Activated CD8-positive, alpha-beta memory T cell treated with anti-CD3 and anti-CD28 coated beads for 36 hours (primary cell): Measurements from ENCODE around the gene ZNF197. TPM values are rescaled to one million over a fixed set of nuclear protein-coding genes. Genes with fewer than 3 reads are reported as not detected.
"Not testable (repeated sequence)": the region's sequence is repeated elsewhere in the genome, so short reads cannot be mapped to it uniquely, and the experiment has no call there.

Experiments used
- CTCF ChIA-PET: fragments of 350-600 bp; sonication (Branson Sonifier 250); formaldehyde crosslinking; loops from one replicate; lab custom pipeline; 2021; ENCODE audit warnings: antibody characterized with exemption; lab: Charles Lee
- POLR2A ChIA-PET: fragments of 350-600 bp; sonication (Branson Sonifier 250); formaldehyde crosslinking; loops from one replicate; lab custom pipeline; 2021; ENCODE audit warnings: antibody characterized with exemption; lab: Charles Lee
- total RNA-seq, 2 experiments: library from RNA; stranded (reverse); gene quantifications; one replicate each; pipeline ENCODE4 v1.2.3, GENCODE V29; 2021

The ZNF197 gene
- total RNA-seq, 2 experiments from 2014 or later: 13.0 to 13.1 TPM

- ChIA-PET CTCF (no interaction called here), POLR2A (no interaction called here)
Measured at GRCh38 chr3:44659015-44659414, 34.2 kb downstream of the ZNF197 start.

GRCh38 chr3:44659434-44659833 is 34.6 kb downstream of the ZNF197 start:
- ChIA-PET CTCF (no interaction called here), POLR2A (no interaction called here)

DNA sequence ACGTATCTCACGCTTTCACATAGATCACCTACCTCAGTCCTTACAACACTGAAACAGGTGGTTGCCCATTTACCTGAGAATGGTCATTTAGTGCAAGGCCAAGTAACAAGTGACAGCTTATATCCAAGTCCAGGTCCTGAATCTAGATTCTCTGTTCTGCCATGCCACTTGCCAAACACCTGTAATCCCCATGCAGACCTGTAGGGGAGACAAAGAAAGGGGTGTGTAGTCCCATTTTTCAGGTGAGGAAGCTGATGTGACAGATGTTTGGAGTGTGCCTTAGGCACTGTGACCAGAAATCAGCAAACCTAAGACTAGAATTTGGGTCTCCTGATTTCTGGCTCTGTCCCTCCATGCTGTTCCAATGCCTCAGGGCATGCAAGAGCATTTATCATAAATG is 36.4 kb downstream of the ZNF197 start:
- POLR2A ChIA-PET: no interaction called here
- CTCF ChIA-PET: no interaction called here

DNA sequence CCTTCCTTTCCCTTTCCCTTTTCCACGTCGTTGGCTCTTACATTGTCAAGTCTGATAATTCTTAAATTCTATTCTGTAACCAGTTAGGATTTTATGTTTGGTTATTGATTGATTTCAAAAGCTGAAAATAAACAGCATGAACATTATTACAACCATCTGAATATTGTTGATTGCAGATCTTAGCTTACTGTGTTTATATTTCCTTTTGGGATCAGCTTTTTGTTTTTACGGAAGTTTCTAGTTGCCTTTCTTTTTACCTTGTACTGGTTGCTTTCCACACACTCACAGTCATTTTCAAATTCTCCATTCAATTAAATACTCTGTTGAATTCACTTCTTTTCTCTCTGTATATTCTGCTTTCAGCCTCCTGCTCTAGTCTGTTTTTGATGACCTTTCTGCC is 40.3 kb downstream of the ZNF197 start:
- ChIA-PET CTCF (no interaction called here), POLR2A (no interaction called here)

DNA sequence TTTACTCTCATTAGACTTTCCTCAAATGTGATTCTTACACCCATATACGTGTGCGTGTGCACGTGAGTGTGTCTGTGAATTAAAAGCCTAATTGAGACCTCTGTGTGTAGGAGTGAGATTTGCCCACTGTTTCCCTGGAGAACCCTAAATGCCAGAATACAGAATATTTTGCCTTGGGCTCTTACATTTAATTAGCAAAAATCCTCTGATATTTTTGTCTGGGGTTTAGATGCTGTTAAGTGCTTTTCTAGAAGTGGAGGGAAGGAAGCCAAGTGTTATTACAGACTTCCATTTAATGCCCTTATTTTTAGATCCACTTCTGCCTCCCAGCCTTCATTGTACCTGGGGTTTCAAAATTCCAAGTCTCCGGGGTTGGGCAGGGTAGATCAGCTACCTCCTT is 41.5 kb downstream of the ZNF197 start:
- ChIA-PET CTCF (no interaction called here), POLR2A (no interaction called here)

GRCh38 chr3:44669760-44670159 is 44.9 kb downstream of the ZNF197 start:
- CTCF ChIA-PET: no interaction called here
- POLR2A ChIA-PET: no interaction called here

DNA sequence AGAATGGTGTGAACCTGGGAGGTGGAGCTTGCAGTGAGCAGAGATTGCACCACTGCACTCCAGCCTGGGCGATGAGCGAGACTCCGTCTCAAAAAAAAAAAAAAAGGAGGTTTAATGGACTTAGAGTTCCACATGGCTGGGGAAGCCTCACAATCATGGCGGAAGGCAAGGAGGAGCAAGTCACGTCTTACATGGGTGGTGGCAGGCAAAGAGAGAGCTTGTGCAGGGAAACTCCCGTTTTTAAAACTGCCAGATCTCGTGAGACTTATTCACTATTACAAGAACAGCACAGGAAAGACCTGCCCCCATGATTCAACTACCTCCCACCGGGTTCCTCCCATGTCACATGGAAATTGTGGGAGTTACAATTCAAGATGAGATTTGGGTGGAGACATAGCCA is 48.6 kb downstream of the ZNF197 start:
- CTCF ChIA-PET: not testable (repeated sequence)
- POLR2A ChIA-PET: interaction anchor here (0.7 kb wide), 1 partner anchor 286 kb away, joined by 3 read pairs; no protein-coding TSS in a partner anchor

- ChIA-PET CTCF (interaction anchor here (0.5 kb wide), 1 partner anchor 308 kb away, joined by 3 read pairs; no protein-coding TSS in a partner anchor), POLR2A (no interaction called here)
Measured at GRCh38 chr3:44674211-44674610, 49.4 kb downstream of the ZNF197 start.

- CTCF ChIA-PET: no interaction called here
- POLR2A ChIA-PET: no interaction called here
Measured at GRCh38 chr3:44678480-44679116, 53.8 kb downstream of the ZNF197 start.

DNA sequence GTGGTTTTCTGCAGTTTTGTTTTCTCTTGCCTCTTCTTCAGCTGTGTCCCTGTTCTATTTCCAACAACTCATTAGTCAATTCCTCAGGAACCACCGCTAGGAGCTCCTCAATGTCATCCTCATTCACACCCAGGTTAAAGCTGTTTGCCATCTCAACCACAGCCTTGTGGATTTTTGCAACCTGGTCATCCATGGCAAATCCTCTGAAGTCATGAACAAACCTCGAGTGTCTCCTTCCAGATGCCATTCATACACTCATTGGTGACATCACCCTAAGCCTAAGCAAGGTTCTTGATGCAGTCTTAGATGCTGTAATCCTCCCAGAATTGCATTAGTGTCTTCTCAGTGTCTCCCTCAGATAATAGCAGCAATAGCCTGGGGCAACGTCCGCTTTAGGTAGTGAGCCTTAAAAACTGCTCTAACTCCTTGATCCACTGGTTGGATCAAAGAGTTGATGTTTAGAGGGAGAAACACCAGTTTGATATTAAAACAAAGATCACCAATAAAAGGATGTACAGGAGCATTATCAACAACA is 56.2 kb downstream of the ZNF197 start:
- ChIA-PET CTCF (no interaction called here), POLR2A (no interaction called here)

GRCh38 chr3:44682182-44682896 is 57.5 kb downstream of the ZNF197 start:
- POLR2A ChIA-PET: no interaction called here
- CTCF ChIA-PET: interaction anchor here (0.5 kb wide), 1 partner anchor 34 kb away, joined by 3 read pairs; the partner anchor contains the start of gene ZNF35

GRCh38 chr3:44685128-44685800 is 60.4 kb downstream of the ZNF197 start:
- ChIA-PET POLR2A (no interaction called here), CTCF (no interaction called here)

GRCh38 chr3:44687898-44688297 is 63.1 kb downstream of the ZNF197 start:
- ChIA-PET CTCF (no interaction called here), POLR2A (no interaction called here)

Other genes starting within 250 kb of the ZNF197 start
- gene ZNF445, start 147.4 kb upstream of the ZNF197 start, total RNA-seq: 10 to 100 TPM; 14.1 to 14.4 TPM
- gene ZKSCAN7, start 69.8 kb upstream of the ZNF197 start, total RNA-seq: 1 to 10 TPM; 3.4 to 3.6 TPM
- under 1 TPM; 0.32 to 0.48 TPM for gene ZNF660, start 40.1 kb upstream of the ZNF197 start, total RNA-seq
- gene ZNF35, start 23.7 kb downstream of the ZNF197 start, total RNA-seq: 1 to 10 TPM; 6.3 to 7.9 TPM
- gene ZNF502, start 87.6 kb downstream of the ZNF197 start, total RNA-seq: 1 to 10 TPM; 1.3 to 1.5 TPM
- gene ZNF501, start 104.6 kb downstream of the ZNF197 start, total RNA-seq: 1 to 10 TPM; 3.6 to 5.0 TPM
- 10 to 100 TPM; 44.5 to 52.9 TPM for gene KIAA1143, start 136.6 kb downstream of the ZNF197 start, total RNA-seq
- gene KIF15, start 136.8 kb downstream of the ZNF197 start, total RNA-seq: 10 to 100 TPM; 24.0 to 25.7 TPM
- 1 to 10 TPM; 9.4 TPM for gene TMEM42, start 236.9 kb downstream of the ZNF197 start, total RNA-seq
- not detected for gene TGM4, start 249.6 kb downstream of the ZNF197 start, total RNA-seq